ENCODE results near the gene KLF2.
"Not testable (repeated sequence)": the region's sequence is repeated elsewhere in the genome, so short reads cannot be mapped to it uniquely, and the experiment has no call there.

Gene KLF2

GRCh38 chr19:16337809-16338469 is 13.3 kb downstream of the KLF2 start:
- Histone ChIP-seq H3K4me1 (ENCODE audit: control insufficient read depth, insufficient read depth, low read length) (no peaks in the 10 kb centered on the region), H3K36me3 (ENCODE audit: control insufficient read depth, insufficient read depth, low read length) (no peaks in the 10 kb centered on the region), H3K4me3 (ENCODE audit: insufficient read depth, low read depth, low read length) (no peak overlapping the region), H3K27me3 (ENCODE audit: control insufficient read depth, insufficient read depth, low read length, poor library complexity, severe bottlenecking) (no peaks in the 10 kb centered on the region), H3K9me3 (ENCODE audit: control insufficient read depth, low read length) (no peaks in the 10 kb centered on the region), H3K27ac (ENCODE audit: insufficient read depth, low read depth, low read length, poor library complexity, severe bottlenecking) (no peak overlapping the region)
- WGBS, 2 experiments = 86 to 91% methylated on average over 13 of the region's 13 CpGs

- WGBS, 2 experiments = 71% methylated on average over 30 of the region's 30 CpGs
- H3K27ac ChIP-seq (ENCODE audit: insufficient read depth, low read depth, low read length, poor library complexity, severe bottlenecking) = no peak overlapping the region
- no peaks in the 10 kb centered on the region for H3K9me3 ChIP-seq (ENCODE audit: control insufficient read depth, low read length)
- no peaks in the 10 kb centered on the region for H3K4me1 ChIP-seq (ENCODE audit: control insufficient read depth, insufficient read depth, low read length)
- H3K4me3 ChIP-seq (ENCODE audit: insufficient read depth, low read depth, low read length) = no peak overlapping the region
- H3K36me3 ChIP-seq (ENCODE audit: control insufficient read depth, insufficient read depth, low read length) = no peaks in the 10 kb centered on the region
- H3K27me3 ChIP-seq (ENCODE audit: control insufficient read depth, insufficient read depth, low read length, poor library complexity, severe bottlenecking) = no peaks in the 10 kb centered on the region
Observed at GRCh38 chr19:16338470-16339360, 14.1 kb downstream of the KLF2 start.

GRCh38 chr19:16339361-16339725 is 14.7 kb downstream of the KLF2 start:
- Histone ChIP-seq H3K36me3 (ENCODE audit: control insufficient read depth, insufficient read depth, low read length) (no peaks in the 10 kb centered on the region), H3K4me1 (ENCODE audit: control insufficient read depth, insufficient read depth, low read length) (no peaks in the 10 kb centered on the region), H3K27me3 (ENCODE audit: control insufficient read depth, insufficient read depth, low read length, poor library complexity, severe bottlenecking) (no peaks in the 10 kb centered on the region), H3K27ac (ENCODE audit: insufficient read depth, low read depth, low read length, poor library complexity, severe bottlenecking) (no peak overlapping the region), H3K4me3 (ENCODE audit: insufficient read depth, low read depth, low read length) (no peak overlapping the region), H3K9me3 (ENCODE audit: control insufficient read depth, low read length) (no peaks in the 10 kb centered on the region)
- WGBS, 2 experiments = 88 to 90% methylated on average over 6 of the region's 6 CpGs

- H3K36me3 ChIP-seq (ENCODE audit: control insufficient read depth, insufficient read depth, low read length) = no peaks in the 10 kb centered on the region
- no peaks in the 10 kb centered on the region for H3K9me3 ChIP-seq (ENCODE audit: control insufficient read depth, low read length)
- H3K4me1 ChIP-seq (ENCODE audit: control insufficient read depth, insufficient read depth, low read length) = no peaks in the 10 kb centered on the region
- H3K27ac ChIP-seq (ENCODE audit: insufficient read depth, low read depth, low read length, poor library complexity, severe bottlenecking) = no peak overlapping the region
- no peak overlapping the region for H3K4me3 ChIP-seq (ENCODE audit: insufficient read depth, low read depth, low read length)
- WGBS, 2 experiments = 46 to 47% methylated on average over 5 of the region's 5 CpGs
- no peaks in the 10 kb centered on the region for H3K27me3 ChIP-seq (ENCODE audit: control insufficient read depth, insufficient read depth, low read length, poor library complexity, severe bottlenecking)
Observed at GRCh38 chr19:16340092-16340491, 15.5 kb downstream of the KLF2 start.

- no peaks in the 10 kb centered on the region for H3K9me3 ChIP-seq (ENCODE audit: control insufficient read depth, low read length)
- WGBS, 2 experiments = 89 to 93% methylated on average over 3 of the region's 3 CpGs
- H3K4me3 ChIP-seq (ENCODE audit: insufficient read depth, low read depth, low read length) = no peak overlapping the region
- H3K27me3 ChIP-seq (ENCODE audit: control insufficient read depth, insufficient read depth, low read length, poor library complexity, severe bottlenecking) = no peaks in the 10 kb centered on the region
- no peak overlapping the region for H3K27ac ChIP-seq (ENCODE audit: insufficient read depth, low read depth, low read length, poor library complexity, severe bottlenecking)
- H3K4me1 ChIP-seq (ENCODE audit: control insufficient read depth, insufficient read depth, low read length) = no peaks in the 10 kb centered on the region
- no peaks in the 10 kb centered on the region for H3K36me3 ChIP-seq (ENCODE audit: control insufficient read depth, insufficient read depth, low read length)
Observed at GRCh38 chr19:16340654-16341053, 16.0 kb downstream of the KLF2 start.

GRCh38 chr19:16342002-16342715 is 17.5 kb downstream of the KLF2 start:
- H3K27ac ChIP-seq (ENCODE audit: insufficient read depth, low read depth, low read length, poor library complexity, severe bottlenecking) = no peak overlapping the region
- 88 to 90% methylated on average over 10 of the region's 10 CpGs for WGBS, 2 experiments
- no peak overlapping the region for H3K4me3 ChIP-seq (ENCODE audit: insufficient read depth, low read depth, low read length)
- no peaks in the 10 kb centered on the region for H3K9me3 ChIP-seq (ENCODE audit: control insufficient read depth, low read length)
- no peaks in the 10 kb centered on the region for H3K27me3 ChIP-seq (ENCODE audit: control insufficient read depth, insufficient read depth, low read length, poor library complexity, severe bottlenecking)
- no peaks in the 10 kb centered on the region for H3K4me1 ChIP-seq (ENCODE audit: control insufficient read depth, insufficient read depth, low read length)
- no peaks in the 10 kb centered on the region for H3K36me3 ChIP-seq (ENCODE audit: control insufficient read depth, insufficient read depth, low read length)

GRCh38 chr19:16343156-16343555 is 18.5 kb downstream of the KLF2 start:
- H3K4me3 ChIP-seq (ENCODE audit: insufficient read depth, low read depth, low read length) = no peak overlapping the region
- no peaks in the 10 kb centered on the region for H3K9me3 ChIP-seq (ENCODE audit: control insufficient read depth, low read length)
- no peaks in the 10 kb centered on the region for H3K4me1 ChIP-seq (ENCODE audit: control insufficient read depth, insufficient read depth, low read length)
- 95 to 98% methylated on average over 7 of the region's 7 CpGs for WGBS, 2 experiments
- no peak overlapping the region for H3K27ac ChIP-seq (ENCODE audit: insufficient read depth, low read depth, low read length, poor library complexity, severe bottlenecking)
- no peaks in the 10 kb centered on the region for H3K36me3 ChIP-seq (ENCODE audit: control insufficient read depth, insufficient read depth, low read length)
- no peaks in the 10 kb centered on the region for H3K27me3 ChIP-seq (ENCODE audit: control insufficient read depth, insufficient read depth, low read length, poor library complexity, severe bottlenecking)

- Histone ChIP-seq H3K4me1 (ENCODE audit: control insufficient read depth, insufficient read depth, low read length) (no peaks in the 10 kb centered on the region), H3K9me3 (ENCODE audit: control insufficient read depth, low read length) (no peaks in the 10 kb centered on the region), H3K27ac (ENCODE audit: insufficient read depth, low read depth, low read length, poor library complexity, severe bottlenecking) (no peak overlapping the region), H3K27me3 (ENCODE audit: control insufficient read depth, insufficient read depth, low read length, poor library complexity, severe bottlenecking) (no peaks in the 10 kb centered on the region), H3K4me3 (ENCODE audit: insufficient read depth, low read depth, low read length) (no peak overlapping the region), H3K36me3 (ENCODE audit: control insufficient read depth, insufficient read depth, low read length) (no peaks in the 10 kb centered on the region)
- WGBS, 2 experiments = 90 to 91% methylated on average over 3 of the region's 4 CpGs
Observed at GRCh38 chr19:16345457-16345856, 20.8 kb downstream of the KLF2 start.

GRCh38 chr19:16347099-16347498 is 22.5 kb downstream of the KLF2 start:
- not testable (repeated sequence) for H3K4me1 ChIP-seq (ENCODE audit: control insufficient read depth, insufficient read depth, low read length); H3K27me3 ChIP-seq (ENCODE audit: control insufficient read depth, insufficient read depth, low read length, poor library complexity, severe bottlenecking); H3K27ac ChIP-seq (ENCODE audit: insufficient read depth, low read depth, low read length, poor library complexity, severe bottlenecking); H3K4me3 ChIP-seq (ENCODE audit: insufficient read depth, low read depth, low read length); H3K9me3 ChIP-seq (ENCODE audit: control insufficient read depth, low read length); H3K36me3 ChIP-seq (ENCODE audit: control insufficient read depth, insufficient read depth, low read length)
- WGBS, 2 experiments = 83 to 89% methylated on average over 4 of the region's 4 CpGs

- H3K4me3 ChIP-seq (ENCODE audit: insufficient read depth, low read depth, low read length) = no peak overlapping the region
- no peaks in the 10 kb centered on the region for H3K36me3 ChIP-seq (ENCODE audit: control insufficient read depth, insufficient read depth, low read length)
- H3K4me1 ChIP-seq (ENCODE audit: control insufficient read depth, insufficient read depth, low read length) = no peaks in the 10 kb centered on the region
- no peaks in the 10 kb centered on the region for H3K27me3 ChIP-seq (ENCODE audit: control insufficient read depth, insufficient read depth, low read length, poor library complexity, severe bottlenecking)
- 93% methylated on average over 3 to 6 of the region's 6 CpGs for WGBS, 2 experiments
- H3K27ac ChIP-seq (ENCODE audit: insufficient read depth, low read depth, low read length, poor library complexity, severe bottlenecking) = no peak overlapping the region
- H3K9me3 ChIP-seq (ENCODE audit: control insufficient read depth, low read length) = no peaks in the 10 kb centered on the region
Observed at GRCh38 chr19:16347706-16348105, 23.1 kb downstream of the KLF2 start.

Measured in ectodermal cell (in vitro differentiated cells).